Pancreas (tissue), 10 donors: ENCODE results near the gene OGFOD3. TPM values are rescaled to one million over a fixed set of nuclear protein-coding genes. Genes with fewer than 3 reads are reported as not detected.
"Not testable (repeated sequence)": the region's sequence is repeated elsewhere in the genome, so short reads cannot be mapped to it uniquely, and the experiment has no call there.

Source experiments
- ATAC-seq, 4 donors: fragments of 200-7000 bp; cut with Tn5 transposase; one replicate each; pipeline versions ENCODE4 v1.8.0 to v1.9.1; 2020; ENCODE audit warnings: mild to moderate bottlenecking in 4 of 4, moderate library complexity in 4 of 4
- DNase-seq, 6 donors: peaks; one replicate each; pipeline ENCODE4 v3.0.0-alpha.2; 2020
- FAIRE-seq: peaks from 2 replicates; lab custom pipeline; 2012; peaks lifted over from hg19 to GRCh38; lab: Jason Lieb, UNC
- H3K27ac ChIP-seq, 4 donors: fragments of 200-600 bp; sonication (generic); 1 replicate in 3 of 4; 2 replicates in 1 of 4; pipeline versions ENCODE4 v1.5.0 to v1.8.0; 2020
- H3K27me3 ChIP-seq, 4 donors: fragments of 200-600 bp; one replicate each; pipeline ENCODE4 v1.8.0; 2021
- H3K36me3 ChIP-seq, 3 donors: fragments of 200-600 bp; sonication (generic) in 1 of 3; one replicate each; pipeline versions ENCODE4 v1.5.0 to v1.8.0; 2020 to 2021
- H3K4me1 ChIP-seq, 3 donors: fragments of 200-600 bp; one replicate each; pipeline ENCODE4 v1.8.0; 2021
- H3K4me3 ChIP-seq, 4 donors: fragments of 200-600 bp; sonication (generic) in 2 of 4; one replicate each; pipeline versions ENCODE4 v1.5.0 to v1.8.0; 2020 to 2021
- H3K9me3 ChIP-seq, 4 donors: fragments of 200-600 bp; one replicate each; pipeline ENCODE4 v1.8.0; 2021
- WGBS, 2 donors: extraction: QIAGEN DNeasy Blood & Tissue Kit; methylation state at CpG; one replicate each; pipeline ENCODE4 v1.1.7; 2013; 5-methylcytosine and 5-hydroxymethylcytosine counted together
- intact Hi-C, 3 donors: fragments of 100-400 bp; cut with DNase I; formaldehyde crosslinking; loops; one replicate each; pipeline versions ENCODE4 v1.11.1 to v1.14.2; 2022
- polyA plus RNA-seq, 2 donors: library from polyadenylated mRNA; stranded (reverse); fragments of 200-250 nt; gene quantifications; one replicate each; pipeline ENCODE4 v1.2.3, GENCODE V29; 2013
- total RNA-seq, 6 donors: library from RNA; stranded (reverse); fragmentation: NEBNext Ultra II Directional in 4 of 6; extraction: Animal tissue kit (Norgen Biotek cat#: 25700) in 4 of 6; gene quantifications; one replicate each; pipeline versions ENCODE4 v1.2.1 to v1.2.4, GENCODE V29; 2021 to 2023
- TF ChIP-seq, protein P1 (sequence below), 4 donors: fragments of 200-600 bp; sonication (generic) in 3 of 4; IDR thresholded peaks; one replicate each; pipeline versions ENCODE4 v1.5.0 to v1.8.0; 2021; ENCODE audit warnings: antibody characterized with exemption in 4 of 4
- donor health status: healthy with polysubstance abuse.
- donor health status: DM: no; HTN: no; CAD: no; lungs with moderate emphysema.
- donor health status: DM: no; HTN: no; CAD: no.
- donor health status: control.
- donor health status: control.
- donor health status: Bipolar disorder and iron deficiency.
- donor health status: DM: yes; HTN: yes; CAD: no.
- donor health status: DM: no; HTN: no; CAD: no.
- donor health status: DM: no; HTN: no; CAD: no.
- donor health status: DM: yes; HTN: yes; CAD: no.

Gene OGFOD3
- total and polyA plus RNA-seq, 8 donors, result 17.8 to 28.0 (median 19.9) TPM

GRCh38 chr17:82382933-82383255 lies 35.5 kb downstream of the OGFOD3 start:
- H3K27me3 ChIP-seq, result peaks cover 0 to 10% (median 0%) of the 10 kb centered on the region in 4 donors
- WGBS, 2 donors, result 70 to 82% methylated on average over 11 of the region's 11 CpGs

GRCh38 chr17:82382220-82382932 lies 36.0 kb downstream of the OGFOD3 start:
- H3K4me3 ChIP-seq, FAIRE-seq, H3K27ac ChIP-seq, intact Hi-C loops, H3K36me3 ChIP-seq, ATAC-seq, H3K9me3 ChIP-seq: not testable (repeated sequence)
- peaks cover 3 to 19% (median 15%) of the 10 kb centered on the region in 3 donors for H3K4me1 ChIP-seq
- H3K27me3 ChIP-seq, result peaks cover 0 to 12% (median 0%) of the 10 kb centered on the region in 4 donors
- 84 to 85% methylated on average over 21 of the region's 21 CpGs for WGBS, 2 donors
- DNase-seq, result peak in 1 of 6 donors; percentile 5

More at GRCh38 chr17:82382933-82383255, 35.5 kb downstream of the OGFOD3 start:
- no peak for ATAC-seq
- Histone ChIP-seq H3K4me1 (peaks cover 3 to 19% (median 15%) of the 10 kb centered on the region in 3 donors), H3K9me3 (no peaks in the 10 kb centered on the region), H3K4me3 (no peak overlapping the region), H3K27ac (no peak overlapping the region), H3K36me3 (no peaks in the 10 kb centered on the region)
- intact Hi-C loops, result no loop called here
- TF ChIP-seq, protein P1, sequence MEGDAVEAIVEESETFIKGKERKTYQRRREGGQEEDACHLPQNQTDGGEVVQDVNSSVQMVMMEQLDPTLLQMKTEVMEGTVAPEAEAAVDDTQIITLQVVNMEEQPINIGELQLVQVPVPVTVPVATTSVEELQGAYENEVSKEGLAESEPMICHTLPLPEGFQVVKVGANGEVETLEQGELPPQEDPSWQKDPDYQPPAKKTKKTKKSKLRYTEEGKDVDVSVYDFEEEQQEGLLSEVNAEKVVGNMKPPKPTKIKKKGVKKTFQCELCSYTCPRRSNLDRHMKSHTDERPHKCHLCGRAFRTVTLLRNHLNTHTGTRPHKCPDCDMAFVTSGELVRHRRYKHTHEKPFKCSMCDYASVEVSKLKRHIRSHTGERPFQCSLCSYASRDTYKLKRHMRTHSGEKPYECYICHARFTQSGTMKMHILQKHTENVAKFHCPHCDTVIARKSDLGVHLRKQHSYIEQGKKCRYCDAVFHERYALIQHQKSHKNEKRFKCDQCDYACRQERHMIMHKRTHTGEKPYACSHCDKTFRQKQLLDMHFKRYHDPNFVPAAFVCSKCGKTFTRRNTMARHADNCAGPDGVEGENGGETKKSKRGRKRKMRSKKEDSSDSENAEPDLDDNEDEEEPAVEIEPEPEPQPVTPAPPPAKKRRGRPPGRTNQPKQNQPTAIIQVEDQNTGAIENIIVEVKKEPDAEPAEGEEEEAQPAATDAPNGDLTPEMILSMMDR (IDR thresholded peaks at IDR 0.05), result no peak
- DNase-seq, result peak in 1 of 6 donors; percentile 84
- FAIRE-seq, result no peak

DNA sequence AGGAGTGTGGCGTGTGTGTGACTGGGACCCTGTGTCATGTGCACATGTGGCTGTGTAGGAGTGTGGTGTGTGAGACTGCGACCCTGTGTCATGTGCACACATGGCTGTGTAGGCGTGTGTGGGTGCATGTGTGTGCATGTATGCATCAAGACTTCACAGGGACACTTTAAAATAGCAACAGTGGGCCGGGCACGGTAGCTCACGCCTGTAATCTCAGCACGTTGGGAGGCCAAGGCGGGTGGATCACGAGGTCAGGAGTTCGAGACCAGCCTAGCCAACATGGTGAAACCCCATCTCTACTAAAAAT lies 36.7 kb downstream of the OGFOD3 start:
- H3K4me3 ChIP-seq, H3K9me3 ChIP-seq, H3K27ac ChIP-seq, FAIRE-seq, ATAC-seq, intact Hi-C loops, H3K36me3 ChIP-seq: not testable (repeated sequence)
- H3K4me1 ChIP-seq, result peaks cover 3 to 19% (median 15%) of the 10 kb centered on the region in 3 donors
- 66 to 74% methylated on average over 10 of the region's 10 CpGs for WGBS, 2 donors
- H3K27me3 ChIP-seq, result peaks cover 0 to 12% (median 0%) of the 10 kb centered on the region in 4 donors
- peak in 1 of 6 donors; percentile 19 for DNase-seq

GRCh38 chr17:82380860-82381702 lies 37.3 kb downstream of the OGFOD3 start:
- intact Hi-C loops, result no loop called here
- Histone ChIP-seq H3K4me1 (peaks cover 3 to 19% (median 15%) of the 10 kb centered on the region in 3 donors), H3K9me3 (no peaks in the 10 kb centered on the region), H3K27ac (no peak overlapping the region), H3K27me3 (peaks cover 0 to 12% (median 0%) of the 10 kb centered on the region in 4 donors), H3K36me3 (no peaks in the 10 kb centered on the region), H3K4me3 (no peak overlapping the region)
- TF ChIP-seq, protein P1 (IDR thresholded peaks at IDR 0.05), result no peak
- FAIRE-seq, result no peak
- 49 to 59% methylated on average over 23 of the region's 23 CpGs for WGBS, 2 donors
- no peak for ATAC-seq
- no peak for DNase-seq

DNA sequence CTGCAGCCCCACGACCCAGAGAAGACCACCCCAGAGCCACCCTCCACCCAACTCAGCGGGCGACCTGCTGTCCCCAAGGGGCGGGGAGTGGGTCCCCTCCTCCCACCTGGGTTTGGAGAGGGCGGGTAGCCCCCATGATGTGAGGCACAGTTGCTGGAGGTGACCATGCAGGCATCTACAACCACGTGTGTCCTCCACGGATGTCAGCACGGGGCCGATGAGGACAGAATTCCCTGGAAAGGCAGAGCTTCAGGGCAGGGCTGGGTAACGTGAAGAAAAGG lies 39.7 kb downstream of the OGFOD3 start:
- intact Hi-C loops, result no loop called here
- 50 to 56% methylated on average over 10 of the region's 10 CpGs for WGBS, 2 donors
- no peak overlapping the region for H3K27ac ChIP-seq
- H3K36me3 ChIP-seq, result no peaks in the 10 kb centered on the region
- no peak overlapping the region for H3K4me3 ChIP-seq
- ATAC-seq (no peak), FAIRE-seq (no peak), DNase-seq (peak in 1 of 6 donors; percentile 53)
- peaks cover 0 to 2% (median 2%) of the 10 kb centered on the region in 3 donors for H3K4me1 ChIP-seq
- TF ChIP-seq, protein P1 (IDR thresholded peaks at IDR 0.05), result no peak
- no peaks in the 10 kb centered on the region for H3K9me3 ChIP-seq
- peaks cover 0 to 12% (median 0%) of the 10 kb centered on the region in 4 donors for H3K27me3 ChIP-seq
